DOHH2 (cell line): ENCODE data around the gene C19orf73.

Source experiments
- H3F3A ChIP-seq: fragments of 200-600 bp; sonication (generic), shearing (Covaris generic); 2 replicates; pipeline ENCODE4 v1.6.0; 2016; ENCODE audit warnings: antibody characterized with exemption, mild to moderate bottlenecking; ENCODE audit not compliant: control insufficient read depth, insufficient read depth
- H3K27ac ChIP-seq: fragments of 200-600 bp; sonication (generic); 2 replicates; pipeline ENCODE4 v1.5.1; 2014; ENCODE audit warnings: low read depth, mild to moderate bottlenecking, low read length, moderate library complexity
- H3K27me3 ChIP-seq: fragments of 200-600 bp; sonication (generic); 2 replicates; pipeline ENCODE4 v1.6.1; 2014; ENCODE audit warnings: mild to moderate bottlenecking, low read length, mixed read lengths; ENCODE audit not compliant: control insufficient read depth
- H3K36me3 ChIP-seq: fragments of 200-600 bp; sonication (generic); 2 replicates; pipeline ENCODE4 v1.6.1; 2014; ENCODE audit warnings: mild to moderate bottlenecking, low read length, moderate library complexity, mixed read lengths; ENCODE audit not compliant: control insufficient read depth
- H3K4me1 ChIP-seq: fragments of 200-600 bp; sonication (generic); 2 replicates; pipeline ENCODE4 v1.6.1; 2014; ENCODE audit warnings: mild to moderate bottlenecking, low read length, mixed read lengths; ENCODE audit not compliant: control insufficient read depth
- H3K4me2 ChIP-seq: fragments of 200-600 bp; sonication (generic); 2 replicates; pipeline ENCODE4 v1.6.0; 2014; ENCODE audit warnings: mild to moderate bottlenecking, low read length, moderate library complexity
- H3K4me3 ChIP-seq: fragments of 200-600 bp; sonication (generic); 2 replicates; pipeline ENCODE4 v1.5.1; 2014; ENCODE audit warnings: mild to moderate bottlenecking, low read length, mixed read lengths
- H3K79me2 ChIP-seq: fragments of 200-600 bp; sonication (generic); 2 replicates; pipeline ENCODE4 v1.6.1; 2014; ENCODE audit warnings: mild to moderate bottlenecking, low read length, mixed read lengths; ENCODE audit not compliant: control insufficient read depth
- H3K9me2 ChIP-seq: fragments of 200-600 bp; sonication (generic); replicated peaks from 2 replicates; pipeline ENCODE4 v1.6.1; 2014; ENCODE audit warnings: mild to moderate bottlenecking, low read length, mixed read lengths; ENCODE audit not compliant: control insufficient read depth
- H3K9me3 ChIP-seq: fragments of 200-600 bp; sonication (generic); 2 replicates; pipeline ENCODE4 v1.6.1; 2014; ENCODE audit warnings: antibody characterized with exemption, low read length, mixed read lengths; ENCODE audit not compliant: control insufficient read depth, insufficient read depth
- H4K20me1 ChIP-seq: fragments of 200-600 bp; sonication (generic); 2 replicates; pipeline ENCODE4 v1.6.0; 2014; ENCODE audit warnings: low read depth, mild to moderate bottlenecking, antibody characterized with exemption, low read length, moderate library complexity; ENCODE audit not compliant: control insufficient read depth, insufficient read depth
- CTCF ChIP-seq: fragments of 200-600 bp; sonication (generic); IDR thresholded peaks from one replicate; pipeline ENCODE4 v1.5.1; 2014; ENCODE audit warnings: antibody characterized with exemption, mild to moderate bottlenecking, low read depth, low read length; ENCODE audit not compliant: poor library complexity, severe bottlenecking
- EZH2phosphoT487 ChIP-seq: fragments of 200-600 bp; sonication (generic); IDR thresholded peaks from 2 replicates; pipeline ENCODE4 v1.6.1; 2017; ENCODE audit warnings: borderline replicate concordance, mild to moderate bottlenecking, antibody characterized with exemption, low read length, moderate library complexity, mixed read lengths

The C19orf73 gene

GRCh38 chr19:49130325-49130724, 11.4 kb upstream of the C19orf73 start:
- Histone ChIP-seq H3K4me1 (peaks cover 13% of the 10 kb centered on the region), H3K27ac (no peak overlapping the region), H3K27me3 (no peaks in the 10 kb centered on the region), H3F3A (0 out of 2 replicates have a peak, but pooled peaks cover 3% of the 10 kb centered on the region), H3K79me2 (no peaks in the 10 kb centered on the region), H3K9me2 (no peaks in the 10 kb centered on the region), H3K36me3 (no peaks in the 10 kb centered on the region), H4K20me1 (no peaks in the 10 kb centered on the region), H3K4me3 (no peak overlapping the region), H3K9me3 (no peaks in the 10 kb centered on the region), H3K4me2 (no peak overlapping the region)
- TF ChIP-seq EZH2phosphoT487 = no peak
- no peak for TF ChIP-seq CTCF

GRCh38 chr19:49129238-49129583, 10.3 kb upstream of the C19orf73 start:
- TF ChIP-seq EZH2phosphoT487 = no peak
- TF ChIP-seq CTCF = no peak
- Histone ChIP-seq H3K9me3 (no peaks in the 10 kb centered on the region), H4K20me1 (no peaks in the 10 kb centered on the region), H3K27ac (no peak overlapping the region), H3F3A (0 out of 2 replicates have a peak, but pooled peaks cover 3% of the 10 kb centered on the region), H3K36me3 (no peaks in the 10 kb centered on the region), H3K4me3 (no peak overlapping the region), H3K4me2 (peak overlapping the region; percentile 87; the same call in 1 of the 2 replicates), H3K9me2 (no peaks in the 10 kb centered on the region), H3K27me3 (no peaks in the 10 kb centered on the region; the same call in 1 of the 2 replicates), H3K4me1 (peaks cover 13% of the 10 kb centered on the region), H3K79me2 (no peaks in the 10 kb centered on the region)

- no peaks in the 10 kb centered on the region for H3K9me3 ChIP-seq
- no peaks in the 10 kb centered on the region for H4K20me1 ChIP-seq
- no peaks in the 10 kb centered on the region for H3K9me2 ChIP-seq
- no peaks in the 10 kb centered on the region for H3K79me2 ChIP-seq
- no peaks in the 10 kb centered on the region for H3K36me3 ChIP-seq
- peak overlapping the region; percentile 87 for H3K4me2 ChIP-seq
- peak overlapping the region; percentile 82 for H3K4me3 ChIP-seq
- no peak overlapping the region for H3K27ac ChIP-seq
- 0 out of 2 replicates have a peak, but pooled peaks cover 3% of the 10 kb centered on the region for H3F3A ChIP-seq
- TF ChIP-seq CTCF (no peak), EZH2phosphoT487 (no peak)
- peaks cover 13% of the 10 kb centered on the region for H3K4me1 ChIP-seq
- no peaks in the 10 kb centered on the region; the same call in 1 of the 2 replicates for H3K27me3 ChIP-seq
Measured at GRCh38 chr19:49128545-49129237, 9.7 kb upstream of the C19orf73 start.
